Panc1 (cell line): ENCODE data around the gene TRABD2A.

Experiments used
- POLR2AphosphoS5 ChIP-seq: IDR thresholded peaks from 2 replicates; pipeline ENCODE4 v1.6.1; 2012; ENCODE audit warnings: mild to moderate bottlenecking, low read depth, low read length, moderate library complexity
- SIN3A ChIP-seq: IDR thresholded peaks from 2 replicates; pipeline ENCODE4 v1.6.1; 2012; ENCODE audit warnings: low read depth, mild to moderate bottlenecking, low read length, moderate library complexity, borderline replicate concordance; ENCODE audit not compliant: insufficient read depth
- TF ChIP-seq, protein P1 (sequence below): fragments of 450-650 bp; IDR thresholded peaks from 2 replicates; pipeline ENCODE4 v1.5.1; 2017; ENCODE audit warnings: mild to moderate bottlenecking

DNA sequence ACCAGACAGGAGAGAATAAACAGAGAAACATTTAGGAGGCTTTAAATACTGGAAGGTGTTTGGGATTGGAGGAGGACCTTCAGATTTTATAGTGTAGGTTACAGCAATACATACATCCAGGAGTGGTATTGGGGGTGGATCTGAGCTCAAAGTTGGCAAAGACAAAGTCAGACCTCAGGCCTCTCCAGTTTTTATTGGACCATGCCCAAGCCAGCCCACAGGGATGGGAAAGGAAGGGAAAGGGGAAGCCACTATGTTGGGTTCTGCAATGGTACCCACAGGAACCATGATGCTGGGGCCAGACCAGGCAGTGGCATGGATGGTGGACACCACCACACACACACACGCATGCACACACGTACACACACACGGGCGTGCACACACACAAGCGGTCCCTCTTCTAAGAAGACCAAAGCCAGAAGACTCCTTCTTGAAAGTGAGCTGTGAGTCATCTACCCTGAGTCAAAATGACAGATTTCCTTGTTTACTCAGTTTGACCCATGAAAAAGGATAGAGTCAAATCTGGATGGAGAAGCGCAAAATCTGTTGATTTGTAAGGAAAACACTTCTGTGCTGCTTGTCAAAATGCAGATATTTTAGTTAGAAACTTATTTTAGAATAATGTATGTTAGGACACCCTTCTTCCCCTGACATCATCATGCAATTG is 87.9 kb downstream of the TRABD2A start:
- TF ChIP-seq, protein P1, sequence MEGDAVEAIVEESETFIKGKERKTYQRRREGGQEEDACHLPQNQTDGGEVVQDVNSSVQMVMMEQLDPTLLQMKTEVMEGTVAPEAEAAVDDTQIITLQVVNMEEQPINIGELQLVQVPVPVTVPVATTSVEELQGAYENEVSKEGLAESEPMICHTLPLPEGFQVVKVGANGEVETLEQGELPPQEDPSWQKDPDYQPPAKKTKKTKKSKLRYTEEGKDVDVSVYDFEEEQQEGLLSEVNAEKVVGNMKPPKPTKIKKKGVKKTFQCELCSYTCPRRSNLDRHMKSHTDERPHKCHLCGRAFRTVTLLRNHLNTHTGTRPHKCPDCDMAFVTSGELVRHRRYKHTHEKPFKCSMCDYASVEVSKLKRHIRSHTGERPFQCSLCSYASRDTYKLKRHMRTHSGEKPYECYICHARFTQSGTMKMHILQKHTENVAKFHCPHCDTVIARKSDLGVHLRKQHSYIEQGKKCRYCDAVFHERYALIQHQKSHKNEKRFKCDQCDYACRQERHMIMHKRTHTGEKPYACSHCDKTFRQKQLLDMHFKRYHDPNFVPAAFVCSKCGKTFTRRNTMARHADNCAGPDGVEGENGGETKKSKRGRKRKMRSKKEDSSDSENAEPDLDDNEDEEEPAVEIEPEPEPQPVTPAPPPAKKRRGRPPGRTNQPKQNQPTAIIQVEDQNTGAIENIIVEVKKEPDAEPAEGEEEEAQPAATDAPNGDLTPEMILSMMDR, result no peak
- TF ChIP-seq SIN3A, result no peak
- TF ChIP-seq POLR2AphosphoS5, result no peak
